GM12875 (cell line): ENCODE data around the gene ITSN2.

Source experiments
- H3K4me3 ChIP-seq: one replicate; pipeline ENCODE4 v1.5.1; 2011; ENCODE audit warnings: low read depth, low read length, control low read depth
- TF ChIP-seq, protein P1 (sequence below): IDR thresholded peaks from 2 replicates; pipeline ENCODE4 v1.5.1; 2011; ENCODE audit warnings: low read depth, mild to moderate bottlenecking, control low read depth, inconsistent platforms, low read length, moderate library complexity, borderline replicate concordance; ENCODE audit not compliant: insufficient read depth

ITSN2 gene

DNA sequence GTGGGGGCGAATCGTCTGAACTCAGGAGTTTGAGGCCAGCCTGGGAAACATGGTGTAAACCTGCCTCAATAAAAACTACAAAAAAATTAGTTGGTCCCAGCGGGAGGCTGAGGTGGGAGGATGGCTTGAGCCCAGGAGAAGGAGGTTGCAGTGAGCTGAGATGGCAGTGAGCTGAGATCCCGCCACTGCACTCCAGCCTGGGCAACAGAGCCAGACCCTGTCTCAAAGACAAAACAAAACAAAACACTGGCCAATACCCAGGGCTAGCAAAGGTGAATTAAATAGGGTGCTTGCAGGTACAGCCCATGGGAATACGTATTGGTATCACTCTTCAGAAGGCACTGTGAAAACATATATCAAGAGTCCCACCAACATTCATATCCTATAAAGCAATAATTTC, 7.0 kb downstream of the ITSN2 start:
- H3K4me3 ChIP-seq = no peak overlapping the region
- TF ChIP-seq, protein P1, sequence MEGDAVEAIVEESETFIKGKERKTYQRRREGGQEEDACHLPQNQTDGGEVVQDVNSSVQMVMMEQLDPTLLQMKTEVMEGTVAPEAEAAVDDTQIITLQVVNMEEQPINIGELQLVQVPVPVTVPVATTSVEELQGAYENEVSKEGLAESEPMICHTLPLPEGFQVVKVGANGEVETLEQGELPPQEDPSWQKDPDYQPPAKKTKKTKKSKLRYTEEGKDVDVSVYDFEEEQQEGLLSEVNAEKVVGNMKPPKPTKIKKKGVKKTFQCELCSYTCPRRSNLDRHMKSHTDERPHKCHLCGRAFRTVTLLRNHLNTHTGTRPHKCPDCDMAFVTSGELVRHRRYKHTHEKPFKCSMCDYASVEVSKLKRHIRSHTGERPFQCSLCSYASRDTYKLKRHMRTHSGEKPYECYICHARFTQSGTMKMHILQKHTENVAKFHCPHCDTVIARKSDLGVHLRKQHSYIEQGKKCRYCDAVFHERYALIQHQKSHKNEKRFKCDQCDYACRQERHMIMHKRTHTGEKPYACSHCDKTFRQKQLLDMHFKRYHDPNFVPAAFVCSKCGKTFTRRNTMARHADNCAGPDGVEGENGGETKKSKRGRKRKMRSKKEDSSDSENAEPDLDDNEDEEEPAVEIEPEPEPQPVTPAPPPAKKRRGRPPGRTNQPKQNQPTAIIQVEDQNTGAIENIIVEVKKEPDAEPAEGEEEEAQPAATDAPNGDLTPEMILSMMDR = no peak

DNA sequence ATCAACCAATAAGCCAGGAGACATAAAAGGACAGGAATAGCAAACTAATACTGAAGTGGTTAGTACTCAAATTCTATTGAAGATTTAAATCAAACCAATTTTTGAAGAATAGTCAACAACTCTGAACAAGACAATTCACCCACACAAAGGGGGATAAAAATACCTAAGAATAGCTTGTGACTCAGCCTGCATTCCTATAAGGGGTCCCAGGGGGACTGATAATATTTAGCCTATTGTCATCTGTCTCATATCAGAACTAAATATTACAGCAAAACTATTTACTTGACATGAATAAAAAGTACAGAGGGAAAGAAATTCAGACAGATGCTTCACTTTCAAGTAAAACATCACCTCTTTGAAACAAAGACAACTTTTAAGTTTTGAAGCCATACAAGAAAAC, 7.7 kb downstream of the ITSN2 start:
- TF ChIP-seq, protein P1 = no peak

DNA sequence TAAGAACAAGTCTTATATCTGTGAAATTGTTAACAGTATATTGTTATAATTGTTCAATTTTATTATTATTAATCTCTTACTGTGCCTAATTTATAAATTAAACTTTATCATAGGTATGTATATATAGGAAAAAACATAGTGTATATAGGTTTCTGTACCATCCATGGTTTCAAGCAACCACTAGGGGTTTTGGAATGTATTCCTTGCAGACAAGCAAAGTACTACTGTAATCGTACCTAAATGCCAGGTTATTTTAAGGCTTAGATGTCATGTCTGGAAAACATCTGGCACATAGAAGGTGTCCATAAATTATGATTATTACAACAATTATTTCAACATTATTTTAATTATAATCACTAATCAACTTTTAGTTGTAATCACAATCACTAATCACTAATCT, 8.4 kb downstream of the ITSN2 start:
- H3K4me3 ChIP-seq = no peak overlapping the region
- TF ChIP-seq, protein P1 = no peak

More for the DNA sequence above, 7.7 kb downstream of the ITSN2 start:
- no peak overlapping the region for H3K4me3 ChIP-seq

DNA sequence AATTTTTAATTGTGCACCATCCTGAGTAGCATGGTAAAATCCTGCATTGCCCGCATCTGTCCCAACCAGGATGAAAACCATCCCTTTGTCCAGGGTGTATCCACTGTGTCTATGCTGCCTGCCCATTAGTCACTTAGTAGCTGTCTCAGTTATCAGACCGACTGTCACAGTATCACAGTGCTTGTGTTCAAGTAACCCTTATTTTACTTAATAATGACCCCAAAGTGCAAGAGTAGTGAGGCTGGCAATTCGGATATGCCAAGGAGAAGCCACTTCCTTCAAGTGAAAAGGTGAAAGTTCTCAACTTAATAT, 8.8 kb downstream of the ITSN2 start:
- H3K4me3 ChIP-seq = no peak overlapping the region

DNA sequence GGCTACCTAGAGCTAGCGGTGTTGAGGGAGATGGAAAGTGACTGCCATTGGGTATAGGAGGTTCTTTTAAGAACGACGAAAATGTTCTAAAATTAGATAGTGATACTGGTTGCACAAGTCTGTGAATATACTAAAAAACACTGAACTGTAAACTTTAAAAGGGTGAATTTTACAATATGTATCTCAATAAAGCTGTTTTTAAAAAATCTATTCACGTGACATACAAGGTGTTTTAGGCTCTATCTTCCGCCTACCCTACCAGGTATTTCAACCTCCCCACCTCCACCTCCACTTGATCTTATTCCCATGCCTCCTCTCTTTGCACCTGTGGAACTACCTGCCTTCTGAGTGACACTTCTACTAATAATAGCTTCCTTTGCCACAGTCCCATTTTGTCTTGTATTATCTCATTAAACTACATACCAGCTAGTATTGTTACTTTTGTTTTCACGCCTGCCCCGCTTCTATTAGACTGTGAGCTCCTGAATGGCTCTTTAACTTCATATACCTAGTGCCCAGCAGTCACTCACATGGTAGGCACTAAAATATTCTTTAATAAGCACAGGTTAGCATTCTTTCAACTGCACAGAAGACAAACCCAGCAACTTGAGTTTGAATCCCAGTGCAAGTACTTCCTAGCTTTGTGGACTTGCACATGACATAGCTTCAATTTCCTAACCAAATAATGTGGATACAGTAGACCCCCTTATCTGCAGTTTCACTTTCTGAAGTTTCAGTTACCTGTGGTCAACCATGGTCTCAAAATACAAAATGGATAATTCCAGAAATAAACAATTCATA, 9.3 kb downstream of the ITSN2 start:
- TF ChIP-seq, protein P1 = no peak
- peak overlapping the region; percentile 24 for H3K4me3 ChIP-seq

More for the DNA sequence above, 8.8 kb downstream of the ITSN2 start:
- TF ChIP-seq, protein P1 = no peak

DNA sequence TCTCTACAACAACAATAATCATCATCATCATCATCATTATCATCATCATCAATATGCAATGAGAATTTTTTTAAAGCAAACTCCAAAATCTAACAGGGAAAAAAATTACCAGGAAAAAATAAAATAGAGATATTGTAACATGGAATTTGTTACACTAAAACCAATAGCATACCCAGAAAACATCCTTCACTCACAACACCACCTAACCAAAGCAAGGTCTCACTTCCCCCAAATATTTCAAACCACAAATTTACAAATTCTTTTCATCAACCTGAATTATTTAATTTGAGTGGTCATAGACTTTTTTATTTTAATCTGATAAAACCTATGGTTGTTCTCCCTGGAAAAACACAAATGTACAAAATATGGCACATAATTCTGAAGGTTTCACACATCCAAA, 11.2 kb downstream of the ITSN2 start:
- TF ChIP-seq, protein P1 = no peak
- H3K4me3 ChIP-seq = no peak overlapping the region

DNA sequence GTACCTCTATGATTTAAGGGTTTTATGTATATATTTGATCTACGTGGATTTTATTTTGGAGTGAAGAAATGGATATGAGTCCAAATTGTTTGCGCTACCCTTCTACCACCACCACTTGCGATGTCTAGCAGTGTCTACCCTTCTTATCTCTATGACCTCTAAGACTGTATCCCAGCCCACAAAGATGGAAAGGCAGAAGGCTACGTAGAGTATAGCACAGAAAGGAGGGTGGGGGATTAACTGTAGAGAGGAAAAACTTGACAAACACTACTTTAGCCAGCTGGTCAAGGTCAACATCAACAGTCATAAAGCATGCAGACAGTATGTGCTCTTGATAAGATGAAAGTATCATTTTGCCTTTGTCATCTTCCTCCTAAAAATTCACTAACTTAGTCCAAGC, 14.4 kb downstream of the ITSN2 start:
- no peak overlapping the region for H3K4me3 ChIP-seq
- TF ChIP-seq, protein P1 = no peak
